Thyroid gland (tissue), 4 donors: ENCODE data around the gene CDC45.

Source experiments
- CTCF ChIP-seq, 6 experiments: fragments of 200-600 bp in 3 of 6; fragments of 450-650 bp in 3 of 6; sonication (generic) in 3 of 6; IDR thresholded peaks; one replicate each; pipeline ENCODE4 v1.5.1; 2016 to 2019; ENCODE audit warnings: antibody characterized with exemption in 6 of 6, mild to moderate bottlenecking in 2 of 6, inconsistent platforms in 1 of 6, moderate library complexity in 1 of 6
- POLR2A ChIP-seq, 2 donors: fragments of 450-650 bp; IDR thresholded peaks; one replicate each; pipeline ENCODE4 v1.6.1; 2017; ENCODE audit warnings: antibody characterized with exemption in 2 of 2, mild to moderate bottlenecking in 2 of 2, moderate library complexity in 1 of 2

- no peak for TF ChIP-seq CTCF (IDR thresholded peaks at IDR 0.05)
- no peak for TF ChIP-seq POLR2A (IDR thresholded peaks at IDR 0.05)
These were observed 56.8 kb downstream of the CDC45 start for GRCh38 chr22:19536564-19536963.
